ENCODE results near the gene ETNK2. TPM values are rescaled to one million over a fixed set of nuclear protein-coding genes. Genes with fewer than 3 reads are reported as not detected.

Gene ETNK2
- total and polyA plus RNA-seq, 2 of the 8 experiments (the other 6 are each of a cell fraction or from before 2014, with no cell fraction given) = 20.1 to 26.7 TPM

GRCh38 chr1:204190212-204191211 lies 38.7 kb upstream of the ETNK2 start (continued):
- no peak for TF ChIP-seq BCL11A (IDR thresholded peaks at IDR 0.05; ENCODE audit: low read depth in 2 of 2, low read length in 2 of 2)
- no peak for TF ChIP-seq ZNF274 (IDR thresholded peaks at IDR 0.05; ENCODE audit: borderline replicate concordance, extremely low read depth, low read length)
- peak; percentile 96 for TF ChIP-seq CEBPB (IDR thresholded peaks at IDR 0.05; ENCODE audit: low read depth, low read length)
- no peak for TF ChIP-seq POLR2AphosphoS5 (IDR thresholded peaks at IDR 0.05; ENCODE audit: low read depth, low read length)
